Endometrium (tissue), 2 donors: ENCODE results near the gene SLC18A3.

Experiments used
- FAIRE-seq: peaks from 2 replicates; lab custom pipeline; 2012; peaks lifted over from hg19 to GRCh38; lab: Jason Lieb, UNC
- donor health status: control.
- donor health status: control.

Gene SLC18A3

GRCh38 chr10:49610114-49610457 is at the start of gene SLC18A3:
Gene SLC18A3, plus strand, starts transcription at chr10:49610310. Its CDS starts 431 bp downstream, at chr10:49610741.
- FAIRE-seq, result no peak

- FAIRE-seq, result no peak
These were observed 49.6 kb upstream of the SLC18A3 start for GRCh38 chr10:49560526-49560925.

DNA sequence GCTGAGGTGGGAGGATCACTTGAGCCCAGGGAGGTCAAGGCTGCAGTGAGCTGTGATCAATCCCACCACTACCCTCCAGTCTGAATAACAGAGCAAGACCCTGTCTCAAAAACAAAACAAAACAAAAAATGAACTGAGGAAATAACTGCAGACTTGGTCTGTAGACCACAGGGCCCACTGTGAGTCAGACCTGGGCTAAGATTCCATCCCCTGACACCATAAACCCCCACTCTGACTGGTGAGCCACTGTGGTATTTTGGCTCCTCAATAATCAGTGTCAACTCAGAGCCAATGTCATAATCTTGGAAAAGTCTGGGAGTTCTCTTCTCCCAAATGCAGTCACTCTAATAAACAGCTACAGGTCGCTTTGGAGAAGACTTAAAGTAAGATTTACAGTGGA is 47.2 kb upstream of the SLC18A3 start:
- FAIRE-seq, result no peak

DNA sequence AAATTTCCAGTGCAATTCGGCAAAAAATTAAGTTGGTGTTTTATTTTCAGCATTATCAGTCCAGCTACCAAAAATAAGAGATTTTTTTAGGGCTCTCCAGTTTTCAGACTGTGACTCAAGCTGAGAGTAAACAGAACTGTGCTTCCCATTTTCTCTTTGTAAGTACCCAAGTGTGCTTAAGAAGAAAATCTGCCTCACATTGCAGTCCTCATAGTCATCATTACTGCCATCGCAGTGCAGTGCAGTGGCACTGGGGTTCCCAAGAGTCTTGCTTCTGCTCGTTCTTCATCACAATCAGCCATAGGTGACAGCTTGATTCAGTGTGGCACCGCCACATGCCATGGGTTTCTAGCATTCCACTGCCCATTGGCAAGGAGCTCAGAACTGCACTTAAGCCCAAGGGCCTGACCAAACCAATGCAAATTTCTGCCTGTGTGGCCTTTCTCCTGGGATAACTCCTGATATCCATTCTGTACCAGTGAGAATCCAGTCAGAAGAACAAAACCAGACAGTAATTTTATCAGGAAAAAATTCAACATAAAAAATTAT is 45.6 kb upstream of the SLC18A3 start:
- no peak for FAIRE-seq

GRCh38 chr10:49567810-49568209 is 42.3 kb upstream of the SLC18A3 start:
- FAIRE-seq, result no peak

- FAIRE-seq, result no peak
These were observed 41.9 kb upstream of the SLC18A3 start for GRCh38 chr10:49568235-49568634.

DNA sequence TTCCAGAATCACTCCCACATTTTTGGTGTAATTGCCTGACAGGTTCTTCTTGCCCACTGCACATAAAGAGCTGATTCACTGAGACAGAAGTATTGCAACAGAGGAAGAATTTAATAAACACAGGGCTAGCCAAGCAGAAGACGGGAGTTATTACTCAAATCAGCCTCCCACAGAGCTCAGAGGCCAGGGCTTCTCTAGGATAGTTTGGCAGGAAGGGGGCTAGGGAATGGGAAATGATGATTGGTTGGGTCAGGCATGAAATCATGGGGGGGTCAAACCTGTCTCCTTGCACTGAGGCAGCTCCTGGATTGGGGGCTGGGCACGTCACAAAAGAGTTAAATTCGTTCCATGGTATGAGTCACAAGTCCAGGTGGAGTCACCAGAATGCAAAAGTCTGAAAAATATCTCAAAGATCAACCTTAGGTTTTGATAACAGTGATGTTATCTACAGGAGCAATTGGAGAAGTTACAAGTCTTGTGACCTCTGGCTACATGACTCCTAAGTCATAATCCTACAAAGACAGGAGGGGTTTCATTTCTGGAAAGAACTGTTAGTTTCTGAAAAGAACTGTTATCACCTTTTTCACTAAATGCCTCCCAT is 41.0 kb upstream of the SLC18A3 start:
- no peak for FAIRE-seq

DNA sequence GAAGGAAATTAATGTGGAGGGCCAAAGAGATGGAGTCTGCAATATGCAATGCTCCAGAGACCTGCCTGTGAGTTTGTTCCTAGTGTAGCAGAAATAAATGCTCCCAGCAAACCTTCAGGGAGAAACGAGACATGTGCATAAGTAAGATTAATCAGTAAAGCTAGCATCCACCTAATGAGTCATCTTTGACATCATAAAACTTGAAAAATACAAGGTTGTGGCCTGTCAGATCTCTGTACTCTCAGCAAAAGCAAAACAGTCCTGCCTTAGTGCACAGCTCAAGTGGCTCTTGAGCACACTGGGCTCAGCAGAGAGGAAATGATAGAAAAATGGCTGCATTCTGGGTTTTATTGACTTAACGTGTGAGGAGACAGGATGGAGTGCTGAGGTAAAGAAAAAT is 38.7 kb upstream of the SLC18A3 start:
- no peak for FAIRE-seq

DNA sequence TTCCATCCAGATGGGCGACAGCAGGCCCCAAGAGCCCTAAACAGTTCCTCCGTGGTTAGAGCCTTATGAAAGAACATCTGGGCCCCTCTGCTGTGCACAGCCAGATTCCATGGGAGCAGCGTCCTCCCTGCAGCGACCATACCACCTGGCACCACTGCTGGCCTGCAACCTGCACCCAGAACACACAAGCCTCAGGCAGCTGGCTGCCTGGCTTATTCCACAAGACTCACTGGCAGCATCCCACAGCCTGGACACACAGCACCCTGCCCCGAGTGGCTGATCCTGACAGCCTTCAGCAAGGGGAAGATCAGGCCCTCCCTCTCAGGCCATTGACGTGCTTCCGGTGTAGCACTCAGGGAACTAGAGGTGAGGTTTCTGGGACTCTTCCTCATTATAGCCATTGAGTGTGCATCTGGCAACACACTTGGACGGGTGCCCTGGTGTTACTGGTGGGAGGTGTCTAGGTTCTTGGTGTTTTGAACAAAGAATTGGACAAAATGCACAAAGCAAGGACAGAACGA is 37.5 kb upstream of the SLC18A3 start:
- no peak for FAIRE-seq

DNA sequence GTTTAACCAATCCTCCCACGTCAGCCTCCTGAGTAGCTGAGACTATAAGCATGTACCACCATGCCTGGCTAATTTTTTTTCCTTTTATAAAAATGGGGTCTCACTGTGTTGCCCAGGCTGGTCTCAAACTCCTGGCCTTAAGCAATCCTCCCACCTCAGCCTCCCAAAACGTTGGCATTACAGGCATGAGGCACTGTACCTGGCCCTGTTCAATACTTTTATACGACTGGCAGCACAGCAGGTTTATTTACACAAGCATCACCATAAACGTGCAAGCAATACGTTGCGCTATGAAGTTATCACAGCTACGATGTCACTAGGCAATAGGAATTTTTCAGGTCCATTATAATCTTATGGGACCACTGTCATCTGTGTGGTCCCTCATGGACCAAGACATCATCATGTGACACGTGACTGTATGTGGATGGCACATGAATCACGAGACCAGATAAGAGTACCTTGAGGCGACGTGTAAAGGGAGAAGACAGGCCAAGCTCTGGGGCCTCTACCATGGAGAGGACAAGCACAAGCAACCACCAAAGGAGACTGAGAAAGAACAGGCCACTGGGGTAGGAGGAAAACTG is 34.5 kb upstream of the SLC18A3 start:
- no peak for FAIRE-seq

DNA sequence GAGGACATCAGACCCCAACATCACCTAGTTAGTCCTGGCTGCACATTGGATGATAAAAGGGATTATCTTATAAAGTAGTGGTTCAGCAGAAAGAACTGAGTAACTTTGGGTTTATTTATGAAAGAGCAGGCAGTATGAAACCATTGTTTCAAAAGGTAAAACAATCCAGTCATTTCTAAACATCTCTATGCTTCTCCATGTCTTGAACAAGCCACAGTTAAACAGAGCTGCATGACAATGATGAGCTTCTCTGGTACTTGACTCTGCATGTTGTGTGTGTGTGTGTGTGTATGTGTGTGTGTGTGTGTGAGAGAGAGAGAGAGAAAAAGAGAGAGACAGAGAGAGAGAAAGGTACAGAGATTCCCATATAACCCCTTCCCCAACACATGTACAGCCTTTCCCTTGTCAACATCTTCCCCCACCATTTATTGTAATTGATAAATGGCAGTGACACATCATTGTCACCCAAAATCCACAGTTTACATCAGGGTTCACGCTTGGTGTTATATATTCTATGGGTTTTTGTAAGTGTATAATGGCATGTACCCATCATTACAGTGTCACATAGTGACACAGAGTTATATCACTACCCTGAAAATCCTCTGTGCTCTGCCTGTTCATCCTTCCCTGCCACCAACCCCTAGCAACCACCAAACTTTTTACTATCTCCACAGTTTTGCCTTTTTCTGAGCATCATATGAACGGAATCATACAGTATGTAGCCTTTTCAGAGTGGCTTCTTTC is 32.8 kb upstream of the SLC18A3 start:
- FAIRE-seq, result no peak

DNA sequence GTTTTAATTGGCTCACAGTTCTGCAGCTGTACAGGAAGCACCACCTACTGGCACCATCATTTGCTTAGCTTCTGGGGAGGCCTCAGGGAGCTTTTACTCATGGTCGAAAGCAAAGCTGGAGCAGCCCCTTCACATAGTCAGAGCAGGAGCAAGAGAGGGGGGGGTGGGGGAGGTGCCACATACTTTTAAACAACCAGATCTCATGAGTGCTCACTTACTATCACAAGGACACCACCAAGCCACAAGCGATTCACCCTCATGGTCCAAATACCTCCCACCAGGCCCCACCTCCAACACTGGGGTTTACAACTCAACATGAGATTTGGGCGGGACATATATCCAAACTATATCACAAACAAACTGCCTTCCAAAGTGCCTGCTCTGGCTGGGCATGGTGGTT is 31.7 kb upstream of the SLC18A3 start:
- no peak for FAIRE-seq

DNA sequence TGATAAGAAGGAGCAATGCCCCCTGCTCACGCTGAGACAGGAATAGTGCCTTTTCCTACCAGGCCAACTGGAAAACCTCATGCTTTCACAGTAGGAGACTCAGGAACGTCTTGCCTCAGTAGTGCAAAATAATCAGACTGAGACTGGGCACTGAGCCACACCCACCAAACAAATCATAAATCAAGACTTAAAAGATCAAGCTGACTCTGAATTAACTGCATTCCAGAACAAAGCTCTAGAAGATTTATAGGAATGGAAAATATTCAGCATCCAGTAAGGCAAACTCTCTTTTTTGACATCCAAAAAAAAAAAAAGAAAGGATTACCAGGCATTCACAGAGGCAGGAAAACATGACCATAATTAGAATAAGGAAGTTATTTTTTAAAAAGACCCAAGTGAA is 30.5 kb upstream of the SLC18A3 start:
- no peak for FAIRE-seq

GRCh38 chr10:49585387-49585786 is 24.7 kb upstream of the SLC18A3 start:
- FAIRE-seq, result no peak

GRCh38 chr10:49587981-49588380 is 22.1 kb upstream of the SLC18A3 start:
- no peak for FAIRE-seq

DNA sequence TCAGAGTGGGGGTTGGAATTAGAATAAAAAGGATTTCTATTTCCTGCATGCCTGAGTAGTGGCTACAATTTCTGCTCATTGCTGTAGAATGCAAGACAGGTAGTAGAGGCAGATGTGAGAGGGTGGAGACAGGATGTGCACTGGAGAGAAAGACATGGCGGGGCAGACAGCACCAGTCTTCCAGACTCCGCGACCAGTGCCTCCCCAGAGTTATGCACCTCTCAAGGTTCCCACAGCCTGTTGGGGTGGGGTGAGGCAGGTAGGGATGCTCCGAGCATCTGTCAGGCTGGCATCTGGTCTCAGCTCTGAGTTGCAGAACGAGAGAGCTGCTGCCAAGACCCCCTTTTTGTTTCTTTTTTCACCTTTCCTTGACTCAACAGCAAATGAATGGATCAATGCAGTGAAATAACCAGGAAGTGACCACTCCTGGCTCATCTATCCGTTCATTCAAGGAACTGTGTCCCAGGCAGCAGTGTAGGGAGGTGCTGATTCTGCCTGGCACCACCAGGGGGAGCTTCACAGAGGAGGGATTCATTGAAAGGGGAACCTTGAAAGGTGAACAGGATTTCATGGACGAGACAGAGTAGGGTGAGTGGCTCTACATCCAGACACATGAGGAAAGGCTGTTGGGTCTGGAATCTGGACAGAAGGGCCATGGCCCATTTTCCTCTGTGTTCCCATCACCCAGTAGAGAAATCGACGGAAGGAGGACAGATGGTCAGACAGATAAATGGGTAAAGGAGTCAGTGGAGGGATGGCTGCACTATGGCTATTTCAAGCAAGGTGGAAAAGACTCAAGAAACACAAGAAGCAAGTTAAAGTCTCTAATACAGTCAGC is 17.2 kb upstream of the SLC18A3 start:
- no peak for FAIRE-seq

DNA sequence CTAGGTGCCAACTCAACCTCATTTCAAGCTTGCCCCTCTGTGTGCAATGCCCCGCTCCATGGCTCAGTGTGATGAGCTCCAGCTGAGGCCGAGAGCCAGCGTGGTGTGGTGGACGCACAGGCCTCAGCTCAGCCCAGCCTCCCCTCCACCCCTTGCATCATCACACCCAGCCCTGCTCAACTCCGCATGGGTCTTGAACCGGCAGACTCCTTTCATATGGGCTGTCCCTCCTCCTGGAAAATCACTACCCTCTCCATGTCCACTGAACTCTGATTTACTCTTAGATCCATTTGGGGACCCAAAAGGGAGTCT is 16.6 kb upstream of the SLC18A3 start:
- FAIRE-seq, result no peak

- FAIRE-seq, result no peak
These were observed 16.1 kb upstream of the SLC18A3 start for GRCh38 chr10:49593998-49594397.

GRCh38 chr10:49594594-49594993 is 15.5 kb upstream of the SLC18A3 start:
- FAIRE-seq, result no peak

- no peak for FAIRE-seq
These were observed 15.0 kb upstream of the SLC18A3 start for GRCh38 chr10:49595003-49595712.

DNA sequence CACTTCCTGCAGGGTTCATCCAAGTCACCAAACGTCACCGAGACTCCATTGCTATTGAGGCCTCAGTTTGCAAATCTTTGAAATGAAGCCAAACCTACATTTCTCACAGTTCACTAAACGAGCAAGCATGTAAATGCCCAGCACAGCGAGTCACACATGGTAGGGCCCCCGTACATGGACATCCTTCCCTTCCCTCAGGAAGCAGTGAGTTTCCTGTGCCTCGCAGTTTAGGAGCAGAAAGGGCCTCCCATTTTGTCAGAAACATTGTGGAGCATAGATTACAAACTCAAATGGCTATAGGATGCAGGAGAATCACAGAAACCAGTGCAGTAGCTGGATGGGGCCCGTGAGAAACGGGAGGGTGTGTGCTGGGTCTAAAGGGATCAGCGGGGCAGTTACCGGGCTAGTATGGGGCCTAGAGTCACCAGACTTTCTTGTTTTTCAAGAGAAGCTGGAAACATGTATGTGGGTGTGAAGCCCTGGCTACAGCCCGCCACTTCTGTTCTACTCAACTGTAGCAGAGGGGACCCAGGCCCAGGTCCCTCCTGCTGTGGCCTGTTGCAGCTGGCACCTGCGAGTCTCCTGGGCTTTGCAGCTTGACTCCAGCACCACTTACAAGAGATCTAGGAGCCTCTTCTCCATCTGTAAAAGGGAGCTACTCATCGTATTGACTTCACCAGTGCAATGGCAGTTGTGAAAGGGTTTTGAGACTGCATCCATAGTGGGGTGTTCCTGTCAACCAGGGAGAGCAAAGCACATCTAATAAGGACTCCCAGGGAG is 14.2 kb upstream of the SLC18A3 start:
- no peak for FAIRE-seq
